HEK293T (cell line): Measurements from ENCODE around the gene FNDC3B.

ENCODE experiments used
- BHLHE40 ChIP-seq: fragments of 450-650 bp; IDR thresholded peaks from 2 replicates; pipeline ENCODE4 v1.6.1; 2016; ENCODE audit warnings: mild to moderate bottlenecking, moderate library complexity, borderline replicate concordance
- CTBP1 ChIP-seq: fragments of 450-650 bp; IDR thresholded peaks from 2 replicates; pipeline ENCODE4 v1.6.1; 2016; ENCODE audit warnings: borderline replicate concordance
- FOXA1 ChIP-seq: fragments of 450-650 bp; IDR thresholded peaks from 2 replicates; pipeline ENCODE4 v1.6.1; 2016; ENCODE audit warnings: mild to moderate bottlenecking
- LEF1 ChIP-seq: fragments of 450-650 bp; IDR thresholded peaks from 2 replicates; pipeline ENCODE4 v1.6.1; 2017; ENCODE audit warnings: mild to moderate bottlenecking, borderline replicate concordance
- NFRKB ChIP-seq: fragments of 450-650 bp; IDR thresholded peaks from 2 replicates; pipeline ENCODE4 v1.6.1; 2016; ENCODE audit warnings: mild to moderate bottlenecking, moderate library complexity
- SP1 ChIP-seq: fragments of 450-650 bp; IDR thresholded peaks from 2 replicates; pipeline ENCODE4 v1.6.1; 2017
- SUZ12 ChIP-seq: fragments of 450-650 bp; IDR thresholded peaks from 2 replicates; pipeline ENCODE4 v1.6.1; 2016; ENCODE audit warnings: mild to moderate bottlenecking

DNA sequence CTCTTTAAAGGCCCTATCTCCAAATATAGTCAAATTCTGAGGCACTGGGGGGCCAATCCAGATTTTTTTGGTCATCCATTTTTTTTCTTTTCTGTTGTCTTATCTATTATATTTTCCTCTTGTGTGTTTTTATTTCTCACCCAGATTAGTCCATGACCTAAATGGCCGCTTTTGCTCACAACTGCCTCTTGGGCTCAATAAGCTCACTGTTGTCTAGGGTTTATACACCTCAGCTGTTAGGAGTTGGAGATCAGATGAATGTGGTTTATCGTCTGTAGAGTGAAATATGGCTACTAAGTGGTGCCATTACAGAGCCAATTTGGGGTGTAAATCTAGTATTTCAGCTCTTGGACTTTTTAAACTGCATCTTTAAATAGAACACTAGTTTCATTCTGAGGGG lies 235.5 kb downstream of the FNDC3B start:
- TF ChIP-seq LEF1 (no peak), SP1 (no peak), SUZ12 (no peak), BHLHE40 (no peak), NFRKB (no peak), CTBP1 (no peak), FOXA1 (no peak)
